Suprapubic skin (tissue), 4 donors: ENCODE data around the gene PIP5K1B.

Experiments used
- EP300 ChIP-seq: sonication (generic); formaldehyde crosslinking; IDR thresholded peaks from one replicate; pipeline ENCODE4 v1.6.1; 2017; ENCODE audit warnings: antibody characterized with exemption
- POLR2A ChIP-seq, 2 donors: fragments of 450-650 bp; IDR thresholded peaks; one replicate each; pipeline ENCODE4 v1.6.1; 2017; ENCODE audit warnings: antibody characterized with exemption in 2 of 2, mild to moderate bottlenecking in 2 of 2, moderate library complexity in 2 of 2
- POLR2AphosphoS5 ChIP-seq, 3 donors: sonication (generic); formaldehyde crosslinking; IDR thresholded peaks; one replicate each; pipeline ENCODE4 v1.6.1; 2017; ENCODE audit warnings: antibody characterized with exemption in 3 of 3
- TF ChIP-seq, protein P1 (sequence below), 2 donors: fragments of 200-600 bp in 1 of 2; fragments of 450-650 bp in 1 of 2; sonication (generic) in 1 of 2; IDR thresholded peaks; one replicate each; pipeline ENCODE4 v1.5.1; 2016 to 2019; ENCODE audit warnings: antibody characterized with exemption in 2 of 2, mild to moderate bottlenecking in 1 of 2, moderate library complexity in 1 of 2

DNA sequence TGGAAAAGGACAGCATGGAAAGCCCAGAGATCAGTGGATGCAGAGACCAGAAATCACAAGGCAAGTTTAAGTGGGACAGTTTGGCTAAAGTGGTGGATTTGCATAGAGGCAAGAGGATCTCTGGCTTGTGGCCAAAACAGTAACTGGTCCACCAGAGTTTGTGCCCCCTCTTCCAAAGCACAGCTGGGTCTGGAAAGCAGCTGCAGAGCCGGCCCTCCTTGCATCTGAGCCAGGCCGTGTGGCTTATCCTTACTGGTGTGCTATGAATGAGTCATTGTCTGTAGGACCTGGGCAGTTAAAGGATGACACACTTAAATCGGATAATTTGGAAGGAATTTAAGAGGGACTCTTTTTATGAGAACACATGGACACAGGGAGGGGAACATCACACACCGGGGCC is 146.6 kb downstream of the PIP5K1B start:
- TF ChIP-seq, protein P1, sequence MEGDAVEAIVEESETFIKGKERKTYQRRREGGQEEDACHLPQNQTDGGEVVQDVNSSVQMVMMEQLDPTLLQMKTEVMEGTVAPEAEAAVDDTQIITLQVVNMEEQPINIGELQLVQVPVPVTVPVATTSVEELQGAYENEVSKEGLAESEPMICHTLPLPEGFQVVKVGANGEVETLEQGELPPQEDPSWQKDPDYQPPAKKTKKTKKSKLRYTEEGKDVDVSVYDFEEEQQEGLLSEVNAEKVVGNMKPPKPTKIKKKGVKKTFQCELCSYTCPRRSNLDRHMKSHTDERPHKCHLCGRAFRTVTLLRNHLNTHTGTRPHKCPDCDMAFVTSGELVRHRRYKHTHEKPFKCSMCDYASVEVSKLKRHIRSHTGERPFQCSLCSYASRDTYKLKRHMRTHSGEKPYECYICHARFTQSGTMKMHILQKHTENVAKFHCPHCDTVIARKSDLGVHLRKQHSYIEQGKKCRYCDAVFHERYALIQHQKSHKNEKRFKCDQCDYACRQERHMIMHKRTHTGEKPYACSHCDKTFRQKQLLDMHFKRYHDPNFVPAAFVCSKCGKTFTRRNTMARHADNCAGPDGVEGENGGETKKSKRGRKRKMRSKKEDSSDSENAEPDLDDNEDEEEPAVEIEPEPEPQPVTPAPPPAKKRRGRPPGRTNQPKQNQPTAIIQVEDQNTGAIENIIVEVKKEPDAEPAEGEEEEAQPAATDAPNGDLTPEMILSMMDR (IDR thresholded peaks at IDR 0.05), result no peak
- no peak for TF ChIP-seq POLR2A (IDR thresholded peaks at IDR 0.05)
- no peak for TF ChIP-seq EP300
- TF ChIP-seq POLR2AphosphoS5 (IDR thresholded peaks at IDR 0.05), result no peak
